ENCODE results near the gene SPINK1.
"Not testable (repeated sequence)": the region's sequence is repeated elsewhere in the genome, so short reads cannot be mapped to it uniquely, and the experiment has no call there.

SPINK1 gene

GRCh38 chr5:147871980-147872549 lies 40.6 kb upstream of the SPINK1 start:
- not testable (repeated sequence) for H3K4me1 ChIP-seq (ENCODE audit: control insufficient read depth, insufficient read depth, low read length, poor library complexity, severe bottlenecking); H3K27me3 ChIP-seq (replicated peaks; ENCODE audit: control insufficient read depth, insufficient read depth, low read length, poor library complexity, severe bottlenecking); DNase-seq; H3K36me3 ChIP-seq (ENCODE audit: control insufficient read depth, insufficient read depth, low read length); H3K4me3 ChIP-seq (ENCODE audit: insufficient read depth, low read depth, low read length, poor library complexity, severe bottlenecking); H3K27ac ChIP-seq (ENCODE audit: insufficient read depth, low read length, poor library complexity, severe bottlenecking); H3K9me3 ChIP-seq (ENCODE audit: control insufficient read depth, low read length)

GRCh38 chr5:147869892-147870291 lies 38.4 kb upstream of the SPINK1 start:
- H3K9me3 ChIP-seq (ENCODE audit: control insufficient read depth, low read length); H3K4me3 ChIP-seq (ENCODE audit: insufficient read depth, low read depth, low read length, poor library complexity, severe bottlenecking); H3K27ac ChIP-seq (ENCODE audit: insufficient read depth, low read length, poor library complexity, severe bottlenecking); H3K36me3 ChIP-seq (ENCODE audit: control insufficient read depth, insufficient read depth, low read length); H3K4me1 ChIP-seq (ENCODE audit: control insufficient read depth, insufficient read depth, low read length, poor library complexity, severe bottlenecking); DNase-seq; H3K27me3 ChIP-seq (replicated peaks; ENCODE audit: control insufficient read depth, insufficient read depth, low read length, poor library complexity, severe bottlenecking): not testable (repeated sequence)

- no peak for DNase-seq
- H3K4me3 ChIP-seq (ENCODE audit: insufficient read depth, low read depth, low read length, poor library complexity, severe bottlenecking): no peak overlapping the region
- H3K27me3 ChIP-seq (replicated peaks; ENCODE audit: control insufficient read depth, insufficient read depth, low read length, poor library complexity, severe bottlenecking): no peaks in the 10 kb centered on the region
- H3K9me3 ChIP-seq (ENCODE audit: control insufficient read depth, low read length): no peaks in the 10 kb centered on the region
- no peak overlapping the region for H3K27ac ChIP-seq (ENCODE audit: insufficient read depth, low read length, poor library complexity, severe bottlenecking)
- no peaks in the 10 kb centered on the region for H3K4me1 ChIP-seq (ENCODE audit: control insufficient read depth, insufficient read depth, low read length, poor library complexity, severe bottlenecking)
- no peaks in the 10 kb centered on the region for H3K36me3 ChIP-seq (ENCODE audit: control insufficient read depth, insufficient read depth, low read length)
Measured at GRCh38 chr5:147869112-147869511, 37.6 kb upstream of the SPINK1 start.

GRCh38 chr5:147863454-147864158 lies 32.1 kb upstream of the SPINK1 start:
- no peaks in the 10 kb centered on the region for H3K36me3 ChIP-seq (ENCODE audit: control insufficient read depth, insufficient read depth, low read length)
- no peaks in the 10 kb centered on the region for H3K9me3 ChIP-seq (ENCODE audit: control insufficient read depth, low read length)
- H3K27ac ChIP-seq (ENCODE audit: insufficient read depth, low read length, poor library complexity, severe bottlenecking): no peak overlapping the region
- H3K4me1 ChIP-seq (ENCODE audit: control insufficient read depth, insufficient read depth, low read length, poor library complexity, severe bottlenecking): no peaks in the 10 kb centered on the region
- no peak overlapping the region for H3K4me3 ChIP-seq (ENCODE audit: insufficient read depth, low read depth, low read length, poor library complexity, severe bottlenecking)
- H3K27me3 ChIP-seq (replicated peaks; ENCODE audit: control insufficient read depth, insufficient read depth, low read length, poor library complexity, severe bottlenecking): no peaks in the 10 kb centered on the region
- DNase-seq: no peak

- Histone ChIP-seq H3K4me1 (ENCODE audit: control insufficient read depth, insufficient read depth, low read length, poor library complexity, severe bottlenecking) (no peaks in the 10 kb centered on the region), H3K9me3 (ENCODE audit: control insufficient read depth, low read length) (no peaks in the 10 kb centered on the region), H3K27me3 (replicated peaks; ENCODE audit: control insufficient read depth, insufficient read depth, low read length, poor library complexity, severe bottlenecking) (no peaks in the 10 kb centered on the region), H3K36me3 (ENCODE audit: control insufficient read depth, insufficient read depth, low read length) (no peaks in the 10 kb centered on the region), H3K27ac (ENCODE audit: insufficient read depth, low read length, poor library complexity, severe bottlenecking) (no peak overlapping the region), H3K4me3 (ENCODE audit: insufficient read depth, low read depth, low read length, poor library complexity, severe bottlenecking) (no peak overlapping the region)
- DNase-seq: no peak
Measured at GRCh38 chr5:147860641-147861025, 29.2 kb upstream of the SPINK1 start.

- DNase-seq: no peak
- no peak overlapping the region for H3K27ac ChIP-seq (ENCODE audit: insufficient read depth, low read length, poor library complexity, severe bottlenecking)
- no peaks in the 10 kb centered on the region for H3K36me3 ChIP-seq (ENCODE audit: control insufficient read depth, insufficient read depth, low read length)
Measured at GRCh38 chr5:147859962-147860640, 28.6 kb upstream of the SPINK1 start.

GRCh38 chr5:147858565-147858964 lies 27.1 kb upstream of the SPINK1 start:
- H3K27ac ChIP-seq (ENCODE audit: insufficient read depth, low read length, poor library complexity, severe bottlenecking): no peak overlapping the region
- H3K27me3 ChIP-seq (replicated peaks; ENCODE audit: control insufficient read depth, insufficient read depth, low read length, poor library complexity, severe bottlenecking): no peaks in the 10 kb centered on the region
- H3K9me3 ChIP-seq (ENCODE audit: control insufficient read depth, low read length): no peaks in the 10 kb centered on the region
- no peak overlapping the region for H3K4me3 ChIP-seq (ENCODE audit: insufficient read depth, low read depth, low read length, poor library complexity, severe bottlenecking)
- H3K36me3 ChIP-seq (ENCODE audit: control insufficient read depth, insufficient read depth, low read length): no peaks in the 10 kb centered on the region
- DNase-seq: no peak
- no peaks in the 10 kb centered on the region for H3K4me1 ChIP-seq (ENCODE audit: control insufficient read depth, insufficient read depth, low read length, poor library complexity, severe bottlenecking)

More at GRCh38 chr5:147859962-147860640, 28.6 kb upstream of the SPINK1 start:
- no peaks in the 10 kb centered on the region for H3K27me3 ChIP-seq (replicated peaks; ENCODE audit: control insufficient read depth, insufficient read depth, low read length, poor library complexity, severe bottlenecking)
- no peak overlapping the region for H3K4me3 ChIP-seq (ENCODE audit: insufficient read depth, low read depth, low read length, poor library complexity, severe bottlenecking)
- no peaks in the 10 kb centered on the region for H3K9me3 ChIP-seq (ENCODE audit: control insufficient read depth, low read length)
- no peaks in the 10 kb centered on the region for H3K4me1 ChIP-seq (ENCODE audit: control insufficient read depth, insufficient read depth, low read length, poor library complexity, severe bottlenecking)

GRCh38 chr5:147857302-147858129 lies 26.0 kb upstream of the SPINK1 start:
- Histone ChIP-seq H3K27ac (ENCODE audit: insufficient read depth, low read length, poor library complexity, severe bottlenecking) (no peak overlapping the region), H3K4me1 (ENCODE audit: control insufficient read depth, insufficient read depth, low read length, poor library complexity, severe bottlenecking) (no peaks in the 10 kb centered on the region), H3K36me3 (ENCODE audit: control insufficient read depth, insufficient read depth, low read length) (no peaks in the 10 kb centered on the region), H3K9me3 (ENCODE audit: control insufficient read depth, low read length) (no peaks in the 10 kb centered on the region), H3K27me3 (replicated peaks; ENCODE audit: control insufficient read depth, insufficient read depth, low read length, poor library complexity, severe bottlenecking) (no peaks in the 10 kb centered on the region), H3K4me3 (ENCODE audit: insufficient read depth, low read depth, low read length, poor library complexity, severe bottlenecking) (no peak overlapping the region)
- DNase-seq: peak in 1 of 3 donors; percentile 3

DNA sequence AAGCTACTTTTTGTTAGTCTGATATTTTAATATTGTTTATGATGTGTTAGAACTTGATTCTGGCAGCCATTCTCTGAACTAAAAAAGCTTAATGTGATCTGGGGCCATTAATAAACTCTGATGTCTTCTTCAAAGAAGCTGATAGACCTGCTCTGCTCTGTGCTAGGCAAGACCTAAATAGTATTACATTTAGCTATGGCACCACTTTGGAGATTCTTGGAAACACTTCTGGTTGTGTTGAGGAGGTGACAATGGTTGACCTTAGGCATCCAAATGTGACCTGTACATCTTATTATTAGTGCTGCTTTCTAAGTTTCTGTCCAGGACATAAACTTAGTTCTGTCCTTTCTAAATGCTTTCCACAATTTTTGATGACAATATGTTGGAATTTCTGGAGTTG lies 25.3 kb upstream of the SPINK1 start:
- DNase-seq: no peak
- H3K27ac ChIP-seq (ENCODE audit: insufficient read depth, low read length, poor library complexity, severe bottlenecking): no peak overlapping the region
- no peaks in the 10 kb centered on the region for H3K27me3 ChIP-seq (replicated peaks; ENCODE audit: control insufficient read depth, insufficient read depth, low read length, poor library complexity, severe bottlenecking)
- H3K36me3 ChIP-seq (ENCODE audit: control insufficient read depth, insufficient read depth, low read length): no peaks in the 10 kb centered on the region
- H3K9me3 ChIP-seq (ENCODE audit: control insufficient read depth, low read length): no peaks in the 10 kb centered on the region
- no peaks in the 10 kb centered on the region for H3K4me1 ChIP-seq (ENCODE audit: control insufficient read depth, insufficient read depth, low read length, poor library complexity, severe bottlenecking)
- no peak overlapping the region for H3K4me3 ChIP-seq (ENCODE audit: insufficient read depth, low read depth, low read length, poor library complexity, severe bottlenecking)

DNA sequence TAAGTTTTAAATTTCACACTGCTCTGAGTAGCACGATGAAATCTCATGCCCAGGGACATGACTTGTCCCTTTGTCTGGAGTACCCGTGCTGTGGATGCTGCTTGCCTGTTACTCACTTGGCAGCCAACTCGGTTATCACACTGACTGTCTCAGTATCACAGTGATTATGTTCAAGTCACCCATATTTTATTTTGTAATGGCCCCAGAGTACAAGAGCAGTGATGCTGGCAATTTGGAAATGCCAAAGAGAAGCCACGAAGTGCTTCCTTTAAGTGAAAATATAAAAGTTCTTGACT lies 24.3 kb upstream of the SPINK1 start:
- H3K36me3 ChIP-seq (ENCODE audit: control insufficient read depth, insufficient read depth, low read length): no peaks in the 10 kb centered on the region
- no peaks in the 10 kb centered on the region for H3K4me1 ChIP-seq (ENCODE audit: control insufficient read depth, insufficient read depth, low read length, poor library complexity, severe bottlenecking)
- no peak overlapping the region for H3K4me3 ChIP-seq (ENCODE audit: insufficient read depth, low read depth, low read length, poor library complexity, severe bottlenecking)
- no peak overlapping the region for H3K27ac ChIP-seq (ENCODE audit: insufficient read depth, low read length, poor library complexity, severe bottlenecking)
- no peak for DNase-seq
- no peaks in the 10 kb centered on the region for H3K27me3 ChIP-seq (replicated peaks; ENCODE audit: control insufficient read depth, insufficient read depth, low read length, poor library complexity, severe bottlenecking)
- H3K9me3 ChIP-seq (ENCODE audit: control insufficient read depth, low read length): no peaks in the 10 kb centered on the region
